Measurements from ENCODE around the gene IQSEC1.

Gene IQSEC1

DNA sequence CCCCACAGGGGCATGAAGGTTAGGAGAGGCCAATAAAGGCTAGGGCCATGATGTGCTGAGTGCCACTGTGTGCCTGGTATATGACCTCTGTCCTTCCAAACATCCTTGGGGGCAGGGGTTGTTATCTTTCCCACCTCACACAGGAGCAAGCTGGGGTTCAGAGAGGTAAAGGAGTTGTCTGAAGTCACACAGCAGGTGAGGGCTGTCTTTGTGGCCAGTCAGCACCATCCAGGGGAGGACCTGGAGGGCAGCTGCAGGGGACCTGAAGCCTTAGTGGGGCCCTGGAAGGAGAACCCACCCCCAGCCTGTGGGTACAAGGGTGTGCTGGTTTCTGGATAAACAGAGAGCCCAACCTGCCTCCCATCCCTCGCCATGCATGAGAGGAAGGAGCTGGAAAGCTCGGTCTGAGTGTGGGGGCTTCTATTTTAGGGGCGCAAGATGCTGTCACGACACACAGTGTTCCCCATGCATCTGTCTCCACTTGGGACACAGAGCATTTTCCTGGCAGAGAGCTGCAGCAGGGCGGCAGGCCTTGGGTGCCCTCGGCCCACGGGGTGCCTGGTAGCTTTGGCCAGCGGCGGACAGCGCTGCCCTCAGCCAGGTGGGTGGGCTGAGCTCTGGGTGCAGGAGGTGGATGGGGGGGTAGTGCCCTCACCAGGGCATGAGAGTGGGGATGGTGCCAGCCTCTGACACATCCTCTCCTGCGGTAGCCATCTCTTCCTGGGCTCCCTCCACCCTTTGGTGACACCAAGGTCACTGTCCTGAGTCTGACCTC is 14.7 kb downstream of the IQSEC1 start:
- no peak for DNase-seq (ENCODE audit: low spot score)
- TF ChIP-seq CTCF (IDR thresholded peaks at IDR 0.05; ENCODE audit: borderline replicate concordance, control extremely low read depth, extremely low read depth, insufficient read depth, missing control alignments): no peak
- in situ Hi-C loops (cut with MboI; ENCODE audit: low sequenced_read_pairs, unreplicated experiment): no loop called here

DNA sequence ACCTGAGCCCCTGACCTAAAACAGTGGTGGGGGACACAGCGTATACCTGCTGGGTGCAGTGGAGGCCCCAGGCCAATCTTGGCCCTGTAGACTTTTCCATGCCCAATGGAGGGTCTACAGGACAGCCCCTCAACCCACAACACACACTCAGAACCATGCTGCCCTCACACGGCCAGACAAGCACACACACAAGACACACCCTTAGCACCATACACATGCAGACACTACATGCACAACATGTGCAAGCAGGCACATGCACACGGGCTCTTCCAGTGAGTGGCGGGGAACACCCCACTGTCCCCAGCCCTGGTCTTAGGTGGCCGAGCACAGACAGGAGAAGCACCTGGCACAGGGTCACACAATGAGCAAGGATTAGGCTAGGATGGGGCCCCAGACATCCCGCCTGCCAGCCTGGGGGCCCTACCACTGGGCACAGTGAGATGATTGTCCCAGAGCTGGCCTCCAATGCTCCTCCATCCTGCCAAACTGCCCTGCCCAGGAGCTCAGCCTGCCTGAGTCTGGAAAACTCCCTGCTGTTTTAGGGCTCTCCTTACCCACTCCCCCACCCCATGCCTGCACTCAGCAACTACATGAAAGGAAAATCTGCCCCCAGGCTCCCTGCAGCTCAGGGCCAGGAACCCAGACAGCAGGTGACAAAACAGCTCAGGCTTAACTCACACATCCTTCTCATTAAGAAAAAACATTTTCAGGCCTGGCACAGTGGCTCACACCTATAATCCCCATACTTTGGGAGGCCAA is 15.8 kb downstream of the IQSEC1 start:
- DNase-seq (ENCODE audit: low spot score): no peak
- TF ChIP-seq CTCF (IDR thresholded peaks at IDR 0.05; ENCODE audit: borderline replicate concordance, control extremely low read depth, extremely low read depth, insufficient read depth, missing control alignments): no peak
- in situ Hi-C loops (cut with MboI; ENCODE audit: low sequenced_read_pairs, unreplicated experiment): no loop called here

DNA sequence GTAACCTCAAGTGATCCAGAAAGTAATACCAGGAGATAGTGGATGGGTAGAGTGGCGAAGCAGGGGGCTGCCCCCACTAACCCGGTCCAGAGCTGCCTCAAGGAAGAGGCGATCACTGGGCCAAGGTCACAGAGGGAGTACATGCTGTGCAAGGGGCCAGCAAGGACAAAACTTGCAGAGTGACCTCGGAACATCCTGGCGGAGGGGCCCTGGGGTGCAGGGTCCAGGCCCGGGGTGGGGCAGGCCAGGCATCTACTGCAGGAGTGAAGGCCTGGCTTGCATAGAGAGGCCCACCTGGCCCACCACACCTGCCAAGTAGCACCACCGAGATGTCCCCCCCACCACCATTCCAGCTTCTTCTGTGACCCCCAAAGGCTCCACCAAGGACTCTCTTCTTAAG is 17.6 kb downstream of the IQSEC1 start:
- in situ Hi-C loops (cut with MboI; ENCODE audit: low sequenced_read_pairs, unreplicated experiment): no loop called here
- DNase-seq (ENCODE audit: low spot score): no peak
- TF ChIP-seq CTCF (IDR thresholded peaks at IDR 0.05; ENCODE audit: borderline replicate concordance, control extremely low read depth, extremely low read depth, insufficient read depth, missing control alignments): no peak

GRCh38 chr3:13054341-13055285 is 18.6 kb downstream of the IQSEC1 start:
- in situ Hi-C loops (cut with MboI; ENCODE audit: low sequenced_read_pairs, unreplicated experiment): no loop called here
- no peak for TF ChIP-seq CTCF (IDR thresholded peaks at IDR 0.05; ENCODE audit: borderline replicate concordance, control extremely low read depth, extremely low read depth, insufficient read depth, missing control alignments)
- DNase-seq (ENCODE audit: low spot score): no peak

DNA sequence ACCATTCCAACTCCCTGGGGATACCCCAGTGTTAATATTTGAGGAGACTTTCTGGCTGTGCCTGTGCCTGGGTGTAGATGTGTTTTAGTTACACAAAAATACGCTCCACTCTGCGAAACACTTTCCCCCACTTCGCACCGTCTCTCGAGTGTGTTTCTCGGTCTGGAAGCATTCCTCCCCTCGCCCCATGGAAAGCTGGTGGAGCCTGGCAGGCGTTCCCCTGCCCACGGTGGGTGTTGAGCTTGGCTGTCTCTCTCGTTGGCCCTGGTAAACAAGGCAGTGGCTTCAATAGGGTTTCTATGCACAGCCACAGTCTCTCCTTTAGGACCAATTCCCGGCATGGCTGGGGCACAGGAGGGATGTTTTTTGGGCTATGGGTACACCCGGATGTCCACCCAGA is 19.3 kb downstream of the IQSEC1 start:
- DNase-seq (ENCODE audit: low spot score): no peak
- in situ Hi-C loops (cut with MboI; ENCODE audit: low sequenced_read_pairs, unreplicated experiment): no loop called here
- TF ChIP-seq CTCF (IDR thresholded peaks at IDR 0.05; ENCODE audit: borderline replicate concordance, control extremely low read depth, extremely low read depth, insufficient read depth, missing control alignments): no peak

DNA sequence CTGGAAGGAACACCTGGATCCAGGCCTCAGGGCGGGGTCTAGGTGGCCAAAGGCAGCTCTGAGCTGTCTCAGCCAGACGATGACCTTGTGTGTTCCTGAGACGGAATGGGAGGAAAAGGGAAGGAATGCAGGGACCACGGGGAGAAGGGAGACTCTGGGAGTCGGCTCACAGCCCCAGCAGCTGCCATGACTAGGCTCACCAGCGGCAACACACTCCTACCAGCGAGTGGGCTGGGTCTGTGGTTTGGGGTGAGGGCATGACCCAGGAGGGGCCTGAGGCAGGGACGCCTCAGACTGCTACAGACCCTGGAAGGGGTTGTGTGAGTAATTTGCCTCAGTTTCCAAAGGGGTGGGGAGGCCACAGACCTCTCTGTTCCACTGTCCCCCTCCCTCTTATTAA is 19.8 kb downstream of the IQSEC1 start:
- in situ Hi-C loops (cut with MboI; ENCODE audit: low sequenced_read_pairs, unreplicated experiment): no loop called here

More for the DNA sequence above, 19.8 kb downstream of the IQSEC1 start:
- no peak for DNase-seq (ENCODE audit: low spot score)
- TF ChIP-seq CTCF (IDR thresholded peaks at IDR 0.05; ENCODE audit: borderline replicate concordance, control extremely low read depth, extremely low read depth, insufficient read depth, missing control alignments): no peak

Measured in GM13976 (cell line).